Measurements from ENCODE around the gene DDX56.

- TF ChIP-seq CTCF (IDR thresholded peaks at IDR 0.05) (no peak), POLR2AphosphoS5 (IDR thresholded peaks at IDR 0.05; ENCODE audit: low read depth, low read length) (no peak)
These were observed 44.3 kb upstream of the DDX56 start for GRCh38 chr7:44618045-44618444.
